Trophoblast cell (in vitro differentiated cells and primary cell): ENCODE data around the gene KCNH1.

Experiments
- DNase-seq, 2 donors: peaks; one replicate each; pipeline ENCODE4 v3.0.0-alpha.2; 2016
- H2AFZ ChIP-seq: 2 replicates; pipeline ENCODE4 v1.6.1; 2013; ENCODE audit warnings: low read length, moderate library complexity, mild to moderate bottlenecking; ENCODE audit not compliant: insufficient read depth, poor library complexity
- H2AK5ac ChIP-seq: 2 replicates; pipeline ENCODE4 v1.6.1; 2013; ENCODE audit warnings: mild to moderate bottlenecking, low read length
- H2BK120ac ChIP-seq: 2 replicates; pipeline ENCODE4 v1.6.1; 2013; ENCODE audit warnings: low read length, mild to moderate bottlenecking, moderate library complexity; ENCODE audit not compliant: insufficient read depth, poor library complexity
- H2BK12ac ChIP-seq: 2 replicates; pipeline ENCODE4 v1.6.1; 2013; ENCODE audit warnings: mild to moderate bottlenecking, low read length, moderate library complexity
- H2BK5ac ChIP-seq: 2 replicates; pipeline ENCODE4 v1.6.1; 2013; ENCODE audit warnings: low read length, low read depth, moderate library complexity, mild to moderate bottlenecking; ENCODE audit not compliant: poor library complexity
- H3K14ac ChIP-seq: 2 replicates; pipeline ENCODE4 v1.6.1; 2013; ENCODE audit warnings: mild to moderate bottlenecking, low read length
- H3K18ac ChIP-seq: 2 replicates; pipeline ENCODE4 v1.6.1; 2013; ENCODE audit warnings: mild to moderate bottlenecking, low read length
- H3K23ac ChIP-seq: 2 replicates; pipeline ENCODE4 v1.6.1; 2013; ENCODE audit warnings: low read length
- H3K27ac ChIP-seq: 2 replicates; pipeline ENCODE4 v1.5.1; 2013; ENCODE audit warnings: low read depth, mild to moderate bottlenecking, inconsistent platforms, low read length, moderate library complexity
- H3K27me3 ChIP-seq: 2 replicates; pipeline ENCODE4 v1.6.1; 2013; ENCODE audit warnings: inconsistent platforms, mild to moderate bottlenecking, low read length, moderate library complexity; ENCODE audit not compliant: insufficient read depth
- H3K36me3 ChIP-seq, 2 experiments: 1 replicate in 1 of 2; 2 replicates in 1 of 2; pipeline ENCODE4 v1.6.1; 2013; ENCODE audit warnings: low read length in 2 of 2, mild to moderate bottlenecking in 2 of 2, moderate library complexity in 1 of 2; ENCODE audit not compliant: insufficient read depth in 2 of 2, control insufficient read depth in 1 of 2
- H3K4ac ChIP-seq: 2 replicates; pipeline ENCODE4 v1.6.1; 2013; ENCODE audit warnings: low read depth, mild to moderate bottlenecking, low read length, moderate library complexity
- H3K4me1 ChIP-seq, 2 experiments: 1 replicate in 1 of 2; 2 replicates in 1 of 2; pipeline ENCODE4 v1.6.1; 2013; ENCODE audit warnings: low read length in 2 of 2, mild to moderate bottlenecking in 2 of 2, moderate library complexity in 1 of 2; ENCODE audit not compliant: insufficient read depth in 2 of 2, control insufficient read depth in 1 of 2
- H3K4me2 ChIP-seq: 2 replicates; pipeline ENCODE4 v1.6.1; 2013; ENCODE audit warnings: inconsistent platforms, mild to moderate bottlenecking, low read length, moderate library complexity
- H3K4me3 ChIP-seq: 2 replicates; pipeline ENCODE4 v1.5.1; 2013; ENCODE audit warnings: mild to moderate bottlenecking, low read depth, low read length, inconsistent platforms
- H3K79me1 ChIP-seq: one replicate; pipeline ENCODE4 v1.6.1; 2013; ENCODE audit warnings: low read length
- H3K79me2 ChIP-seq: 2 replicates; pipeline ENCODE4 v1.6.1; 2013; ENCODE audit warnings: low read length, mild to moderate bottlenecking; ENCODE audit not compliant: control insufficient read depth, insufficient read depth, poor library complexity
- H3K9ac ChIP-seq: 2 replicates; pipeline ENCODE4 v1.6.1; 2013; ENCODE audit warnings: mild to moderate bottlenecking, low read length
- H3K9me3 ChIP-seq: 2 replicates; pipeline ENCODE4 v1.6.1; 2013; ENCODE audit warnings: low read depth, mild to moderate bottlenecking, control low read depth, inconsistent platforms, low read length; ENCODE audit not compliant: insufficient read depth
- H4K12ac ChIP-seq: 2 replicates; pipeline ENCODE4 v1.6.1; 2013; ENCODE audit warnings: low read depth, mild to moderate bottlenecking, low read length, moderate library complexity
- H4K8ac ChIP-seq: 2 replicates; pipeline ENCODE4 v1.6.1; 2013; ENCODE audit warnings: low read depth, mild to moderate bottlenecking, low read length, moderate library complexity
- H4K91ac ChIP-seq: one replicate; pipeline ENCODE4 v1.6.1; 2013; ENCODE audit warnings: low read depth, mild to moderate bottlenecking, low read length, moderate library complexity
- WGBS: extraction: QIAGEN DNeasy Blood & Tissue Kit; methylation state at CpG from one replicate; pipeline ENCODE4 v1.1.7; 2013; ENCODE audit warnings: missing lambda C conversion rate; ENCODE audit not compliant: insufficient read length, insufficient coverage; ENCODE audit errors: extremely low coverage; 5-methylcytosine and 5-hydroxymethylcytosine counted together

The KCNH1 gene

DNA sequence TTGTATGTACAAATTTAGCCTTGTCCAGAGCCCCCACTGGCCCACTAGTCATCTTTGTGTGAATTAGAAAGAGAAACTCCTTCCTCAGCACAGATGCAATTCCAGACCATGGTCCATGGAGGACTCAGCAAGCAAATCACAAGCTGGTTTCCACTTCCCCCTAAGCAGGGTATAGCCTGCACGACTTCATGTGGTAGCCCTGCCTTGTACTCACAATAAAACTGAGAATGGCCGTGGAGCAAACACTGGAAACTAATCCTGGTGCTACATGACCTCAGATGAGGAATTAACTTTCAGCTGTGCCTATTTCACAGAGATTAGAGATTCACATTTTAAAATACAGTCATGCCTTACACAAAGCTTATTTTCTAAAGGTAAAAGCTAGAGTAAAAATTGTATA is 32.5 kb downstream of the KCNH1 start:
- no CpG with 5 or more reads among the region's 2 CpGs for WGBS
- H3K4me3 ChIP-seq, result no peak overlapping the region
- DNase-seq, result no peak

GRCh38 chr1:211099393-211099792 is 34.6 kb downstream of the KCNH1 start:
- H3K27ac ChIP-seq, result no peak overlapping the region
- no peak overlapping the region for H2AK5ac ChIP-seq
- WGBS, result no CpG with 5 or more reads among the region's 5 CpGs
- H3K4ac ChIP-seq, result no peak overlapping the region
- H3K79me2 ChIP-seq, result no peaks in the 10 kb centered on the region
- no peaks in the 10 kb centered on the region for H3K79me1 ChIP-seq
- H3K9me3 ChIP-seq, result no peaks in the 10 kb centered on the region
- no peak overlapping the region for H3K4me2 ChIP-seq
- no peak overlapping the region for H3K4me3 ChIP-seq
- H3K4me1 ChIP-seq, result no peaks in the 10 kb centered on the region
- H2BK120ac ChIP-seq, result no peak overlapping the region
- no peaks in the 10 kb centered on the region for H3K27me3 ChIP-seq
- no peak overlapping the region for H4K12ac ChIP-seq
- no peak overlapping the region for H2BK12ac ChIP-seq
- no peak overlapping the region for H4K91ac ChIP-seq
- no peak overlapping the region for H3K9ac ChIP-seq
- H4K8ac ChIP-seq, result no peak overlapping the region
- H2AFZ ChIP-seq, result no peak overlapping the region
- DNase-seq, result no peak
- no peak overlapping the region for H2BK5ac ChIP-seq
- H3K23ac ChIP-seq, result no peak overlapping the region
- no peaks in the 10 kb centered on the region for H3K36me3 ChIP-seq
- H3K14ac ChIP-seq, result no peak overlapping the region
- no peak overlapping the region for H3K18ac ChIP-seq

More for the DNA sequence above, 32.5 kb downstream of the KCNH1 start:
- H3K79me2 ChIP-seq, result no peaks in the 10 kb centered on the region
- no peak overlapping the region for H3K9ac ChIP-seq
- H3K4me1 ChIP-seq, result no peaks in the 10 kb centered on the region
- H2BK120ac ChIP-seq, result no peak overlapping the region
- no peak overlapping the region for H4K12ac ChIP-seq
- no peak overlapping the region for H2BK12ac ChIP-seq
- H2BK5ac ChIP-seq, result no peak overlapping the region
- no peak overlapping the region for H3K4ac ChIP-seq
- no peak overlapping the region for H3K18ac ChIP-seq
- no peak overlapping the region for H4K91ac ChIP-seq
- H3K14ac ChIP-seq, result no peak overlapping the region
- no peak overlapping the region for H3K4me2 ChIP-seq
- H2AK5ac ChIP-seq, result no peak overlapping the region
- H3K36me3 ChIP-seq, result no peaks in the 10 kb centered on the region
- no peak overlapping the region for H3K27ac ChIP-seq
- H3K9me3 ChIP-seq, result no peaks in the 10 kb centered on the region
- H3K27me3 ChIP-seq, result no peaks in the 10 kb centered on the region
- H4K8ac ChIP-seq, result no peak overlapping the region
- no peak overlapping the region for H3K23ac ChIP-seq
- no peaks in the 10 kb centered on the region for H3K79me1 ChIP-seq
- H2AFZ ChIP-seq, result no peak overlapping the region

- Histone ChIP-seq H4K12ac (no peak overlapping the region), H3K79me1 (no peaks in the 10 kb centered on the region), H3K9ac (no peak overlapping the region), H3K27ac (no peak overlapping the region), H3K9me3 (no peaks in the 10 kb centered on the region), H2BK120ac (no peak overlapping the region), H3K4me1 (no peaks in the 10 kb centered on the region), H3K14ac (no peak overlapping the region), H3K4me3 (no peak overlapping the region), H3K23ac (no peak overlapping the region), H3K27me3 (no peaks in the 10 kb centered on the region), H3K36me3 (no peaks in the 10 kb centered on the region), H4K8ac (no peak overlapping the region), H3K18ac (no peak overlapping the region), H3K4me2 (no peak overlapping the region), H3K4ac (no peak overlapping the region), H4K91ac (no peak overlapping the region), H2BK12ac (no peak overlapping the region), H3K79me2 (no peaks in the 10 kb centered on the region), H2AFZ (no peak overlapping the region), H2AK5ac (no peak overlapping the region), H2BK5ac (no peak overlapping the region)
- WGBS, result no CpG with 5 or more reads among the region's 2 CpGs
- DNase-seq, result no peak
Observed at GRCh38 chr1:211095381-211095780, 38.6 kb downstream of the KCNH1 start.

- H3K9me3 ChIP-seq, result no peaks in the 10 kb centered on the region
- no peaks in the 10 kb centered on the region for H3K36me3 ChIP-seq
- H3K27me3 ChIP-seq, result no peaks in the 10 kb centered on the region
- DNase-seq, result no peak
- no peak overlapping the region for H2AK5ac ChIP-seq
- H3K4ac ChIP-seq, result no peak overlapping the region
- no peak overlapping the region for H3K23ac ChIP-seq
- H3K4me1 ChIP-seq, result no peaks in the 10 kb centered on the region
- H3K27ac ChIP-seq, result no peak overlapping the region
- H3K4me2 ChIP-seq, result no peak overlapping the region
- H2BK12ac ChIP-seq, result no peak overlapping the region
- no CpG with 5 or more reads among the region's 5 CpGs for WGBS
- H4K12ac ChIP-seq, result no peak overlapping the region
- no peak overlapping the region for H3K18ac ChIP-seq
- no peak overlapping the region for H2BK5ac ChIP-seq
- no peak overlapping the region for H4K91ac ChIP-seq
- no peak overlapping the region for H3K14ac ChIP-seq
- no peaks in the 10 kb centered on the region for H3K79me2 ChIP-seq
- no peak overlapping the region for H3K9ac ChIP-seq
- H3K4me3 ChIP-seq, result no peak overlapping the region
- H2BK120ac ChIP-seq, result no peak overlapping the region
- no peak overlapping the region for H4K8ac ChIP-seq
- no peaks in the 10 kb centered on the region for H3K79me1 ChIP-seq
- H2AFZ ChIP-seq, result no peak overlapping the region
Observed at GRCh38 chr1:211092955-211093354, 41.0 kb downstream of the KCNH1 start.
